ENCODE results near the gene PLPP1.
"Not testable (repeated sequence)": the region's sequence is repeated elsewhere in the genome, so short reads cannot be mapped to it uniquely, and the experiment has no call there.

Gene PLPP1

DNA sequence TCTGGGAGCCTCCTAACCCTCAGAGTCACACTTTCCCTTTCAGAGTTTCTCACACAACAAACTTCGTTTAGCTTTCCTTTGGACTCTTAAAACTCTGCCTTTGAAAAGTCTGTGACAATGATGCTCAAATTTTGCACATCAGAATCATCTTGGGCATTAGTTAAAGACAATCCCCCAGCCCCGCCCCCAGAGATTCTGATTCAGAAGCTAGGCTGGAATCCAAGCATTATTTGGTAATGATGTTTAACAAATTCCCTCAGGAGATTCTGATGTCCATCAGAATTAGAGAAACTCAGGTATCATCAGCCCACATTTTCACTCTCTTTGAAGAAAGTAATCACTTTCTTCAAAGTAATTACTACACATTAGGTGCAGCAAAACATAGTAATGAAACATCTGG, 9.6 kb upstream of the PLPP1 start:
- no peak for DNase-seq (ENCODE audit: low read depth)

DNA sequence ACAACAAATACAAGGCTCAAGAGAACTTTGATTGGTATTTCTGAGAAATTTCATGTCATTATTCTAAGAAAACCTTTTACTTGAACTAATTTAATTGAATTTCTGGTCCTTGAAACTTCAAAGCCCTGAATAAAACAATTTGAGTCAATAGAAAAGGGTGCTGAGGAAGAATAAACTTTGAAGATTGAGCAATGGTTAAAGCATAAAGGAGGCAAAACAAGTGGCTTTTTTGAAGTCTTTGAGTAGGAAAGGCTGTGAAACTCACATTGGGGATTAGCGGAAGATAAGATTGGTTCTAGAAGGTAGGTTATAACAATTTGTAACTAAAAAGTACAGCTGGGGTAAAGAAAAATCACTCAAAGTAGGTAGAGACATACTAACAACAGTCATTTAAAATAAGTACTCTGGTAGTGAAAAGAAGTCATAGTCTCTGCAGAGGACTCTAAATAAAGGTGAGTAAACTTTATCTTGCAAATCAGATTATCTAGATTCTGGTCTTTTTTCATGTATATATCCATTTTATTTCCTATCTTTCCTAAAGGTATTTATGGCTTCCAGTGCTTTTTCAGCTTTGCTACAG, 6.4 kb upstream of the PLPP1 start:
- DNase-seq (ENCODE audit: low read depth): no peak

DNA sequence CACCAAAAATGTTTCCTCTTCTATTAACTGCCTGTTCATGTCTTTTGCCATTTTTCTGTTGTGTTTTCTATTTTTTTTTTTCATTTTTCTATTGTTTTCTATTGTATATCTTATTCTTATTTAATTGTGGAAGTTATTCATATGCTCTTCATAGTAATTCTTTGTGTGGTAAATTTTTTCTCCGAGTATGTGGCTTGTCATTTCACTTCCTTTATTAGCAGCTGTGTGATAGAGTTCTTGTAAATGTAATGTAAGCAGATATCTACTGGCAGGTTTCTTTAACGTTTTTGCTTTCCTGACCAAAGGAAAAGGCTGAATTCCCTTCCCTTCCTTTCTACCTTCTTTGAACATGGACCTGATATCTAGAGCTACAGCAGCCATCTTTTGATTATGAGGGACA, 5.8 kb upstream of the PLPP1 start:
- no peak for DNase-seq (ENCODE audit: low read depth)

DNA sequence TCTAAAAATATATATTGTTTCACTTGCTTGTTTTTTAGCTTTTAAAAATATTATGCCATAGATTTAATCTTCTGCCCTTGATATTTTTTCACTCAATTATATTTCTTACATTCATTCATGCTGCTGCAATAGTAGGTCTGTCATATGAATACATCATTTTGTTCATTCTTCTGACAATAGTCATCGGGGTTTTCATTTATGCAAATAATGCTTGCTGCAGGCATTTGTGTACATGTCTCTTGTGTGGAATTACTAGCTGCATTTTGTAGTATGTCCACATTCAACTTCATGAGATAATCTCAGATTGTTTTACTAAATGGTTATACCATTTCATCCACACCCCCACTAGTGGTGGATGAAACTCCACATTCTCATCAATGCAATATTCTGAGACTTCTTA, 5.3 kb upstream of the PLPP1 start:
- DNase-seq (ENCODE audit: low read depth): peak; percentile 26

DNA sequence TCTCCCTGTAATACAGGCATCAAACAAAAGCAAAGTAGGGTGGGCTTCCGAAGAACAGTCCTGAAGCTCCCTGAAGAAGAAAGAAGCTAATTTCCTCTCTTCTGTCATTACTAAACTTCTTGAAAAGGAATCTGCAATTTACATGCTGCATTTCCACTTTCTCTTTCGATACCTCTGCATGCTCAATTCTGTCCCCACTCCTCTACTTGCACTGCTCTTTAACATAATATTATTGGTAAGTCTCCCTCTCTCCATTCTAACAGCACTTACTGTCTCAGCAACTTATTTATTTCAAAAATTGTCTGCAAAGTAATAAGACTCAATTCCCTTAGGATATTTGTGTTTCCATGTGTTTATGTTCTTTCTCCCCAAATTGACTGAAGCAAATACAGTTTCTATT, 3.9 kb upstream of the PLPP1 start:
- DNase-seq (ENCODE audit: low read depth): no peak

DNA sequence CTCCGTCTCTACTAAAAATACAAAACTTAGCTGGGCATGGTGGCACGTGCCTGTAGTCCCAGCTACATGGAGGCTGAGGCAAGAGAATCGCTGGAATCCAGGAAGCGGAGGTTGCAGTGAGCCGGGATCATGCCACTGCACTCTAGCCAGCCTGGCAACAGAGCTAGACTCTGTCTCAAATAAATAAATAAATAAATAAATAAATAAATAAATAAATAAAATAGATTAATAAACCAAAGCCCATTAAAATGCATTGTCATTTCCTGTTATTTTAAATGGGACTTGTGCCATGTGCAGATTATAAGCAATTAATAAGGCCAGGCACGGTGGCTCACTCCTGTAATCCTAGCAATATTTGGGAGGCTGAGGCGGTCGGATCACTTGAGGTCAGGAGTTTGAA, 2.6 kb upstream of the PLPP1 start:
- DNase-seq (ENCODE audit: low read depth): not testable (repeated sequence)

DNA sequence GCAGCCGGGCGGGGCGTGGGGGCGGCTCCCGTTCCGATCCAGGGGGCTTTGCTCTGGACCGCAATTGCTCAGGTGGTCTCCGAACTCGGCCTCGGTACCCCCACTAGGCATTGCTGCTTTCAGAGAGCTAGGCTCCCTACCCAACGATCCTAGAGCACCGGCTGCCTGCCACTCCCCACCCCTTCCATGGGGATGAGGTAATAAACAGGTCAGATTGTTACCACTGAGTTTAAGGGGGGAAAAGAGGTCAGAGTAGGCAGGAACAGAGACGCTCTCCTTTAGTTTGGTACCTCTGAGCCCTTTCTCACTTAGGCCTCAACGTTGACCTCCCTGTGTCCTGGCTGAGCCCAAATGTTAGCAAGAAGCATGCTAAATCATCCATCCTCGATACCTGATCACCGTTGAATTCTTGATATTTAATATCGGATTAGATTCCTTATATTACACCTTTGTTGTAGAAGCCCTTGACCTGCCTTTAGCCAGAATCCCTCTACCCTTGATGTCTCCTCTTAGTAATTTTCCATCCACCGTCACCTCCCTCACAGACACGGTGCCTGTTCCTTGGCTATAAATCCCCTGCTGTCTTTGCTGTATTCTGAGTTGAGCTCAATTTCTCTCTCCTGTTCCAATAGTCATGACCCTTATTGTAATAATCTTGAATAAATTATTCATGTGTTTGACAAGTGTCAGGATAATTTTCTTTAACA, 588 bp upstream of the PLPP1 start:
- DNase-seq (ENCODE audit: low read depth): no peak

DNA sequence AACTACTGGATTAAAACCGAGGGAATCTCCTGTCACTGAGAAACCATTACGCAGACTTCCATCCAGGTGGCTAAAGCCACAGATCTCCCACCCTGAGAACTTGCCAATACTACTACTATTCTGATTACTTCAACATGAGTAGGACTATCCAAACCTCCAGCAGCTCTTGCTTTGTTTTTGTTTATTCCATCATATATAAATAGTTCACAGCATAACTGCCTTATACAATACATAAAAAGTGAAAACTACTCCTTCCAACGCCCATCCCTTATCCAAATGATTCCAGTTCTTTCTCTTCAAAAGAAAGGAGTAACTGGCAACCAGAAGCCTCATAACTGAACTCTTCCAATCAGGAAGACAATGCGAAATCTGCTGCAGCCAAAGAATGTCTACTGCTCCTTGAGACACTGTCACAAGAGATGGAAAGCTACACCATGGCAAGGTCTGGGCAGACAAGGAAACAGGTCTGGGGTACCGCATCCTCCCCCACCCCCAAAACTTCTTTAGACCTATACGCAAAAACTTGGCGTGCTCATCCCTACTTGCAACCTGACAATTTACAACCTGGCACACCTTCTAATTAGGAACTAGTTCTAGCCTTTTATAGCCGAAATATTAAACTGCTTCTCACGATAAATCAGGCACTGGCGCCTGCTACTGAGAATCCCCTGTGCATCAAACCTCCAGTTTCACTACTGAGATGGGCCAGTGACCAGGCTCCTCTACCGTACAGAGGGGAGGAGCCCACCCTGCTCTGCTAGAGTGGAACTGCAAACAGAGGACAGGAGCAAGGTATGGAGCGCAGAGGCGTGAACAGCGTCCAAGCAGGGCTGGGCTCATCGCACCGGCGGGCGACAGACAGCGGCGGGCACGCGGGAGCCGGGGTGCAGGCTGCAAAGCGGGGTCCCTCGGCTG, 986 bp downstream of the PLPP1 start:
- DNase-seq (ENCODE audit: low read depth): no peak

DNA sequence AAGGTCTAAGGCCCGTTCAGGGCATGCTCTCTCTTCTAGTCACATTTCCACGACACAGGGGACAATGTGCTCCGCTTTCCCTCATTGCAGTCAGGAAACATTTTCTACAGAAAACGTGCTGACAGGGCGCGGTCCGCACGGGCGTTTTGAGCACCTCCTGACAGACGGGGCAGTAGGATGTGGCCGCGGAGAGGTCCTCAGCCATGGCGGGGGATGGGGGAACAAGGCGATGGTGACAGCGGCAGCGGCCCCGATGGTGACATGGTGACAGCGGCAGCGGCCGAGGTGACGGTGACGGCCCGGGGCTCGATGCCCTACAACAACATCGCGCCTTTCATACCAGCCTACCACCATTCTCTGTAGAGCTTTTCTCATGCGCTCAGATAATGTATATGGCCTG, 4.1 kb downstream of the PLPP1 start:
- no peak for DNase-seq (ENCODE audit: low read depth)

DNA sequence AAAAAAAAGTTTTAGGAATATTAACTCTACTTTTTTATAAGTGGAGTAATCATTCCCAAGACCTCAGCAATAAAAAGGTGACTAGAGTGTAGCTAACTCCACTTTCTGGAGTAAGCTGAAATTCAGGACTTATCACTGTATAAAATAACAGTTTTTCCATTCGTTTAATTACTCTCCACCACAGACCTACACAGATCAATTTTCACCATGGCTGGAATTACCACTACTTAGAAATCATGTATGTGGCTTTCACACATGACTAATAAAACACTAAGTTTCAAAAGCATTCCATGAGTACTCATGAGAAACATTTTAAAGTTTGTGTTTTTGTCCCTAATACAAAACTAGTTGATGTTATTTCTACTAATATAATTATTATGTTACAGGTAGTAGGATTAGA, 9.9 kb downstream of the PLPP1 start:
- DNase-seq (ENCODE audit: low read depth): no peak

DNA sequence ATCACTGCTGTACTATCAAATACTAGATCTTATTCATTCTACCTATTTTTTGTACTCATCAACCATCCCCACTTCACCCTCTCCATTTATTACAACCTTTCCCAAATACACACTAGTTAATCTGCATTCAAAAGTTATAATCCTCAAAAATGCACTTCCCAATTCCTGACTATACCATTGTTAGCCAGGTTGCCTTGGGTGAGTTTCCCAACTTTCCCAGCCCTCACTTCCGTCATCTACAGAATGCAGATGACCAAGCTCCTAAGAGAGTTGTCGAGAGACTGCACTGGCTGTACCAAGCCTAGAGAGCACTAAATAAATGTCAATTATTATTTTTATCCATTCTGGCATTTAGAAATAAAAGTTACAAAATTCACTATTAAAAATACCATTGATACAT, 11.5 kb downstream of the PLPP1 start:
- DNase-seq (ENCODE audit: low read depth): no peak

DNA sequence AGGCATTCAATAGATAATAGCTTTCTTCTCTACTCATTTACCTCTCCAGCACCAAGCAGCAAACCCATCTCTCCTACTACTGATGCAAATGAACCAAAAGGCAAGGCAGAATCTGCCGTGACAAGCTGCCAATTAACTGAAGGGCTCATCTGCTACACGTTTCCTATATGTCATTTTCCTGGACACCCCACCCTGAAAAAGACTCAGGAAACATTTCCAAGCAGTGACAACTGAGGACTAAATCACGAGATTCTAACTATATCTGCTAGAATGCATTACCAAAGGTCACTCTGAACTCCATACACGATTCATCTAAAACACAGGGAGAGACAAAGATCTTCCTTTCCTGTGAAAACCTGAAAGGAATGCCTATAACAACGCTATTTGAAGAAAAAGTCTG, 12.9 kb downstream of the PLPP1 start:
- DNase-seq (ENCODE audit: low read depth): no peak

DNA sequence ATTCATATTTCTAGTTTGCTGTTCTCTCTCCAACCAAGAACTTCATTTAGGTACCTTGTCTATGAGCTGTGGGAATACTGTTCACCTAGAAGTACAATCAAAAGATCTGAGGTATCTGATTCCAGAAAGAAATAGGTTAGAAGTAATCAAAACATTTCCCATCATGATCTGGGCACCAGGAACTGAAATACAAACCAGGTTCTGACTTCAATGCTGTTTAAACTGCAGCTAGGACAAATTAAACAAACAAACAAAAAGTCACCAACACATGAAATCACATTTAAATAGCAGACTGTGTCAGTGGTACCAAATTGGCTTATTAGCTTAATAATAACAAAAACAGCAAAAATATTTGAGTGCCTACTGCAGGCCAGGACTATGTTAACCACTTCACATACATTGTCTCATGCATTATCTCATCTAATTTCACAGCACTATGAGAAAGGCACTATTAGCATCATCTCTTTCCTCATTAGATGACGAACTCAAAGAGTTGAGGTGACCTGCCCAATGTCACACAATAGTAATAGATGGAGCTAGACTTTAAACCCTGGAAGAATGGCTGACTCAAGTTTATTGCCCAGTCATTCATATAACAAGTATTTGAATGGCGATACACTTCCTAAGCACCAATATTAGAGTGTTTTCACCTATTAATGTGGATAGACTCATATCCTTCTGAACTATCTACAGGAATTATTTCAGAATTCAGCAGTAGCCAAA, 14.5 kb downstream of the PLPP1 start:
- DNase-seq (ENCODE audit: low read depth): no peak

DNA sequence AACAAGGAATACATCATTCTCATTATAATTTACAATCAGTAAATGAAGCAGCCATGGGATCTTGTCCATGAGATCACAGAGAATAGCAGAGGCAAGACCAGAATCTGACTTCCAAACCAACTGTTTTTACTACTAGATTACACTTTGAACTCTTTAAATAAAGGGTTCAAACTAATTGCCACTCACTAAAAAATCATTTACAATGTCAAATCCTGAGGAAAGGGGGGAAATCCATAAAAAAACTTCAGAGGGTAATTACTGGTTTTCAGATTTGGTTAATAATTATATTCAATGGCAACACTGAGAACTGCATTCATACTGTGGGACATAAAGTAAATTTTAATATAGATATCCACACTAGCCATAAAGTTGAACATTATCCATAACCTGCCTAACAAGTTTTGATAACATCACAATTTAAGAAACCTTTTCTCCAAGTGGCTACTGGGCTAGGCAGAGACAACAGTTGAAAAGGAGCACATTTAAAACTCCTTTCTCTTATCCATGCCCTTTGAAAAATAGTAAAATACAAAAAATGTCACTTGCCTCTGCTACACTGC, 15.9 kb downstream of the PLPP1 start:
- DNase-seq (ENCODE audit: low read depth): no peak

DNA sequence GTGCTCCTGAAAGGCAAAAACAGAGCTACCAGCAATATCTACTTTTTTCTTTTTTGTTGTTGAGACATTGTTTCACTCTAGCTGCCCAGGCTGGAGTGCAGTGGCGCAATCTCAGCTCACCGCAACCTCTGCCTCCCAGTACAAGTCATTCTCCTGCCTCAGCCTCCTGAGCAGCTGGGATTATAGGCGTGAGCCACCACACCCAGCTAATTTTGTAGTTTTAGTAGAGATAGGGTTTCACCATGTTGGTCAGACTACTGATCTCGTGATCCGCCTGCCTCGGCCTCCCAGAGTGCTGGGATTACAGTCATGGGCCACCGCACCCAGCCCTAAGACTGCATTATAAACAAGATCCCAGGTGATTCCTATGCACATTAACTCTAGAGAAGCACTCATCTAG, 17.0 kb downstream of the PLPP1 start:
- no peak for DNase-seq (ENCODE audit: low read depth)

DNA sequence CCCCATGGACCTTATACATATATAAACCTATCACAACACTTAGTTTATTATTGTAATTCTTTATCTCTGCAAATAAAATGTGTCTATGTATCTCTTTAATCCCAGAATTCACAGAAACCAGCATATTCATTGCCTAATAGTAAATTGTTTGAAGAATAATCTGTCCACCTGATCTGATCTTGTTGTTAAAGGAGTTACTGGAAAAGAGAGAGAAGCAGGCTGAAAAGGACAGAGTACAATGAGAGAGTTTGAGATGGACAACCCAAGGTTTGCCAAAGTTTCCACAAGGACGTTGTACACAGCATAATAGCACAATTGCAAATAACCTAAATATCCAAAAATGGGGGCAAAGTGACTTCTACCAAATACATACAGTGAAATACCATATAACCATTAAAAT, 23.8 kb downstream of the PLPP1 start:
- no peak for DNase-seq (ENCODE audit: low read depth)

DNA sequence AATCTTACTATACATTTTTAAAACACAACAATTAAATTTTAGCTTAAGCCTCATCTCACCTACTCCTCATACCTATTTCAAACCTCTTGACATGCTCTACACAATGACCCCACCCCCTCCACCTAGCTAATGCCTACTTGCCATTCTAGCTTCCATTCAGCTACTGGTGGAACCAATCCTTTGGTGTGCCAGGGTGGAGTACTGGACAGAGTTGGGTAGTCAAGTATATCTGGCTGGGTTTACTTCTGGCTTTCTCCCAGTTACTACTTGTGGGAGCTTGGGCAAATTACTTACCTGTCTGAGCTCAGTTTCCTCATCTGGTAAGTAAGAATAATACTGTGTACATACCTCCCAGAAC, 24.3 kb downstream of the PLPP1 start:
- DNase-seq (ENCODE audit: low read depth): no peak

DNA sequence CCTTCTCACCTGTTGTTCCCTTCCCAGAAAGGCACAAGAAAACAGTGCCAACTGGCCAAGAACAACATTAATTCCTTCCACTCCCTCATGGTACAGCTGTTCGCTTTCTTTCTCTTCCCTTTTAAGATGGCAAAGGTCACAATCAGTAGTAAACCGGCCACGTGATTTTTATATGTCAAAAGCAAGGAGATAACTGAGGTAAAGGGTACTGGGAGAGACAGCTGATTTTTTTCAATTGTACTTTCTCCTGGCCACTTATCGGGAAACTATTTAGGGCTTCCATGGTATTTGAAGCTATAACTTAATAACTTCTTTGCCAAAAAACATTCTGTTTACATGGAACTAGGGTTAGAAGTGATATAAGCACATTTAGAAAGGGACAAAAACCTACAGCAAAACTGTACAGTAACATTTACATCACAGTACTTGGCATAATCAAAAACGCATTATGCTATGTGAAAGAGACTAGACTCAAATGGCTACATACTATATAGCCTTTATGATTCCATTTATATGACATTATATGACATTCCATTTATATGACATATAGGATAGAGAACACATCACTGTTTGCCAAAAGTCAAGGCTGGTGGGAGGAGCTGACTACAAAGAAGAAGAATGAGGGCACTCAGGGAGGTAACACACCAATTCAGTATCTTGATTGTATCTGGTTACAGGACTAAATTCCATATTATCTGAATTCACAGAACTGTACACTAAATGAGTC, 24.8 kb downstream of the PLPP1 start:
- DNase-seq (ENCODE audit: low read depth): no peak

DNA sequence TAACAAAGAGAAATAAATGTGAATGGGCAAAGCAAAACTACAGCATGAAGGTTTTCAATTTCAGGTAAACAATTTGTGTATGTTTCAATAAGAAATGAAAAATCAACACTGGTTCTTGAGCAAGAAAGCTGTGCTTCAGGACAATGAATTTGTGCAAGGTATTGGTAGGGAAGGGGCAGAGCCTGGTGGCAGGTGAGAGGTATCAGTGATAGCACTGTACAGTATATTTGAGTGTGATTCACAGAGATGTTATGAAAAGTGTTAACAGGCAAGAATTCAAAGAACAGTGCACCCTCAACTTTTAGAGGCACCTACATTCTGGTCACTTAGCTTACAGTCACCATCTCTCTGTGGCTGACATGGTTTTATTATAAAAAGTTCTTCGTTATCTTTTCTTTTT, 25.7 kb downstream of the PLPP1 start:
- no peak for DNase-seq (ENCODE audit: low read depth)

DNA sequence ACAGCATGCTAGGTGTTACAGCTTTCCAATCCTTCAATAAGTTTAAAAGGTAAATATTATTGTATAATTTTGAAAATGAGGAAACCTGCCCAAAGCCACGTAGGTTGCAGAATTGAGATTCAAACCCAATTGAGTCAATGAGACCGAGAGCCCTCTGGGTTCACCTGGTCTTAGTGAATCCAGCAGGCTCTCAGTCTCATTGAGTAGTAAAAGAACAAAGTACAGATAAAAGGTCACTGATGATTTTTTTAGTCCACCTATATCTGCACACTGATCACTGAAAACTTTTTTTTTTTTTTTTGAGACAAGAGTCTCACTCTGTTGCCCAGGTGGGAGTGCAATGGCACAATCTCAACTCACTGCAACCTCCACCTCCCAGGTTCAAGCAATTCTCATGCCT, 27.2 kb downstream of the PLPP1 start:
- no peak for DNase-seq (ENCODE audit: low read depth)

DNA sequence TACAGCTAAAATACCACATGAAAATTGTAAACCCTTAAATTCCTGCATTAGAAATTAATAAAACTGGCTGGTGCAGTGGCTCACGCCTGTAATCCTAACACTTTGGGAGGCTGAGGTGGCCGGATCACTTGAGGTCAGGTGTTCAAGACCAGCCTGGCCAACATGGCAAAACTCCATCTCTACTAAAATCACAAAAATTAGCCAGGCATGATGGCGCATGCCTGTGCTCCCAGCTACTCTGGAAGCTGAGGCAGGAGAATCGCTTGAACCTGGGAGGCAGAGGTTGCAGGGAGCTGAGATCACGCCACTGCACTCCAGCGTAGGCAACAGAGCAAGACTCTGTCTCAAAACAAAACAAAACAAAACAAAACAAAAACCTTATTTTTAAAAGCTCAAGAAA, 29.1 kb downstream of the PLPP1 start:
- DNase-seq (ENCODE audit: low read depth): not testable (repeated sequence)

DNA sequence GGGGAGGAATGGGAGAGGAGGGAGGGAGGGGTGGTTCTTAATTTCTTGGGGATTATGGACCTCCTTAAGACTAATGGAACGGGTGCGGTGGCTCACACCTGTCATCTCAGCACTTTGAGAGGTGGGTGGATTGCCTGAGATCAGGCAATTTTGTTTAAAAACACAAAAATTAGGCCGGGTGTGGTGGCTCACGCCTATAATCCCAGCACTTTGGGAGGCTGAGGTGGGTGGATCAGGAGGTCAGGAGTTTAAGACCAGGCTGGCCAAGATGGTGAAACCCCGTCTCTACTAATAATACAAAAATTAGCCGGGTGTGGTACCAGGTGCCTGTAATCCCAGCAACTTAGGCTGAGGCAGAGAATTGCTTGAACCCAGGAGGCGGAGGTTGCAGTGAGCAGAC, 30.8 kb downstream of the PLPP1 start:
- DNase-seq (ENCODE audit: low read depth): not testable (repeated sequence)
